ENCODE measurements around the gene GAL3ST2. TPM values are rescaled to one million over a fixed set of nuclear protein-coding genes. Genes with fewer than 3 reads are reported as not detected.
A peak's percentile ranks its signal among the peaks of the same experiment; 100 is the strongest.
"Not testable (repeated sequence)": the region's sequence is repeated elsewhere in the genome, so short reads cannot be mapped to it uniquely, and the experiment has no call there.

GAL3ST2 gene
- total RNA-seq, 1 donor from 2014 or later: 1.3 TPM

- H3K4me1 Mint-ChIP-seq (ENCODE audit: low read depth); H3K4me3 Mint-ChIP-seq (ENCODE audit: low read depth); H3K27me3 Mint-ChIP-seq (ENCODE audit: low read depth); intact Hi-C loops (cut with micrococcal nuclease); H3K36me3 Mint-ChIP-seq (ENCODE audit: low read depth); H3K27ac Mint-ChIP-seq: not testable (repeated sequence)
- peak; percentile 1 for DNase-seq (ENCODE audit: low spot score)
- peaks cover 16% of the 10 kb centered on the region for H3K9me3 Mint-ChIP-seq
Observed at GRCh38 chr2:241819947-241820624, 43.5 kb downstream of the GAL3ST2 start.

DNA sequence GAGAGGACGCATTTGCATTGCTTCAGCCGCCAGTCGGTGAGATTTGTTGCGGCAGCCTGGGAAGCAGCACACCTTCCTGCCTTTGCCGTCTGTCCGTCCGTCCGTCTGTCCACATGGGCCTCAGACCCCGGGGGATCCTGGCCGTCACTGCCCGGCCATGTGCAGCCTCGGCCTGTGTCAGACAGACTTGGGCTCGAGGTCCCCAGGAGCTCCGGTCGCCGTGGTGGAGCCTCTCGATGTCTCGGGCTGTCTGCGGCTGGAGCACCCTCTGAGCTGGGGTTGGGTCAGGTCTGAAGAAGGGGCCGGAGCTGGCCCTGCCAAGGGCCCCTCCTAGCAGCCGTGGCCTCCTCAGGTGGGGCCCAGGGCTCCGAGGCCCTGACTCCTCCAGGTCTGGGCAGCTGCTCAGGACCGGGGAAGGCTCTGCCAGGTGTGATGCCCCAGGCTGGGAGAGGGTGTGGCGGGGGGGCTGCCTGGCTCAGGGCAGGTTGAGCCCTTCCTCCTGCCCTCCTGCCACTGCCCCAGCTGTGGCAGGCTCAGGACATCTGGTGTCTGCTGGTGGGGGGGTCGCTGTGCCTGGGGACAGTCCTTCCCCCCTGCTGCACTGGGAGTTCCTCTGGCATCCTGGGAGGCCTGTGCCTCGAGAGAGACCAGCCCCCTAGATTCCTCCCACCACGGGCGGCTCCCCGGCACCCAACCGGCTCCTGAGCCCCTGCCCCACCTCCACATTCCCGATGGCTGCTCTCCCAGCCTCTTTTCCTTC lies 44.2 kb downstream of the GAL3ST2 start:
- H3K27me3 Mint-ChIP-seq (ENCODE audit: low read depth): peaks cover 5% of the 10 kb centered on the region
- H3K4me1 Mint-ChIP-seq (ENCODE audit: low read depth): peaks cover 8% of the 10 kb centered on the region
- peak; percentile 6 for DNase-seq (ENCODE audit: low spot score)

DNA sequence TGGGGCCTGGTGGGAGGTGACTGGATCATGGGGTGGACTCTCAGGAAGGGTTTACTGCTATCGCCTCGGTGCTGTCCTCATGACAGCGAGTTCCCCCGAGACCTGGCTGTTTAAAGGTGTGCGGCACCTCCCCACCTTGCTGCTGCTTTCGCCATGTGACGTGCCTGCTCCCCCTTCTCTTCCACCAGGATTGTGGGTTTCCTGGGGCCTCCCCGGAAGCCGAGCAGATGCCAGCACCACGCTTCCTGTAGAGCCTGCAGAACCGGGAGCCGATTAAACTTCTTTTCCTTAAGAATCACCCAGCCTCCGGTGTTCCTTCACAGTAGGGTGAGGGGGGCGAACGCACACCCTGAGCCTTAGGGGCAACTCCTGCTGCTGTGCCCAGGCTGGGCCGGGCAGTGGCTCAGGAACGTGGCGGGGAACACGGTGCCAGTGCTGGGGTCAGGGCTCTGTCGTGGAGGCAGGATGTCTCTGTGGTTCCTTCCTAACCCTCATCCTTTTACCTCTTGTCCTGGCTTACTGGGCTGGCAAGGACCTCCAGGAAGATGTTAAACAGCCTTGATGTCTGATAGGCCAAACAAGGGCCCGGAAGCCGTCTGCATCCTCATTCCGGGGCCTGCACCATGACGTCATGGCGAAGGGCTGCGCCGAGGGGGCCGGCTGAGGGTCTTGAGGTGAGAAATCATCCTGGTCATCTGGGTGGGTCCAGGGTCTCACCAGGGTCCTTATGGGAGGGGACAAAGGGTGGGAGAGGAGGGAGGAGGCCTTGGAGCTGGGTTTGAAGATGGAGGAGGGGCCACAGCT lies 45.0 kb downstream of the GAL3ST2 start:
- Mint-ChIP-seq H3K27me3 (ENCODE audit: low read depth) (peaks cover 5% of the 10 kb centered on the region), H3K9me3 (peaks cover 24% of the 10 kb centered on the region), H3K4me1 (ENCODE audit: low read depth) (peaks cover 8% of the 10 kb centered on the region), H3K36me3 (ENCODE audit: low read depth) (peaks cover 3% of the 10 kb centered on the region), H3K4me3 (ENCODE audit: low read depth) (no peak overlapping the region), H3K27ac (no peak overlapping the region)
- intact Hi-C loops (cut with micrococcal nuclease): no loop called here
- DNase-seq (ENCODE audit: low spot score): peak; percentile 4

More for the DNA sequence above, 44.2 kb downstream of the GAL3ST2 start:
- Mint-ChIP-seq H3K4me3 (ENCODE audit: low read depth) (no peak overlapping the region), H3K9me3 (peaks cover 20% of the 10 kb centered on the region), H3K36me3 (ENCODE audit: low read depth) (peaks cover 3% of the 10 kb centered on the region), H3K27ac (no peak overlapping the region)
- intact Hi-C loops (cut with micrococcal nuclease): no loop called here

DNA sequence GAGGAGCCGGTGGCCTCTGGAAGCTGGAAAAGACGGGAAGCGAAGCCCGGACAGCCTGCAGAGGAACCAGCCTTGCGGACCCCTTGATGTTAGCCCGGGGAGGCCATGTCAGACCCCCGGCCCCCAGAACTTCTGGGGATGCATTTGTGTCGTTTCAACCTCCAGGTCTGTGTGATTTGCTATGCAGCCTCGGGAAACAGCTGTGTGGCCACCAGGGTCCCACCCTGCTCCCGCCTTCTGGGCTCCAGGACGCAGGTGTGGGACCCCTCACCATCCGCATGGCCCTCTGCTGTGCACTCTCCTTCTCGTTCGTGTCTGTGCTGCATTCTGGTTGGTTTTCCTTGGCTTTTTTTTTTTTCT lies 45.6 kb downstream of the GAL3ST2 start:
- Mint-ChIP-seq H3K9me3 (peaks cover 29% of the 10 kb centered on the region), H3K36me3 (ENCODE audit: low read depth) (peaks cover 3% of the 10 kb centered on the region)

DNA sequence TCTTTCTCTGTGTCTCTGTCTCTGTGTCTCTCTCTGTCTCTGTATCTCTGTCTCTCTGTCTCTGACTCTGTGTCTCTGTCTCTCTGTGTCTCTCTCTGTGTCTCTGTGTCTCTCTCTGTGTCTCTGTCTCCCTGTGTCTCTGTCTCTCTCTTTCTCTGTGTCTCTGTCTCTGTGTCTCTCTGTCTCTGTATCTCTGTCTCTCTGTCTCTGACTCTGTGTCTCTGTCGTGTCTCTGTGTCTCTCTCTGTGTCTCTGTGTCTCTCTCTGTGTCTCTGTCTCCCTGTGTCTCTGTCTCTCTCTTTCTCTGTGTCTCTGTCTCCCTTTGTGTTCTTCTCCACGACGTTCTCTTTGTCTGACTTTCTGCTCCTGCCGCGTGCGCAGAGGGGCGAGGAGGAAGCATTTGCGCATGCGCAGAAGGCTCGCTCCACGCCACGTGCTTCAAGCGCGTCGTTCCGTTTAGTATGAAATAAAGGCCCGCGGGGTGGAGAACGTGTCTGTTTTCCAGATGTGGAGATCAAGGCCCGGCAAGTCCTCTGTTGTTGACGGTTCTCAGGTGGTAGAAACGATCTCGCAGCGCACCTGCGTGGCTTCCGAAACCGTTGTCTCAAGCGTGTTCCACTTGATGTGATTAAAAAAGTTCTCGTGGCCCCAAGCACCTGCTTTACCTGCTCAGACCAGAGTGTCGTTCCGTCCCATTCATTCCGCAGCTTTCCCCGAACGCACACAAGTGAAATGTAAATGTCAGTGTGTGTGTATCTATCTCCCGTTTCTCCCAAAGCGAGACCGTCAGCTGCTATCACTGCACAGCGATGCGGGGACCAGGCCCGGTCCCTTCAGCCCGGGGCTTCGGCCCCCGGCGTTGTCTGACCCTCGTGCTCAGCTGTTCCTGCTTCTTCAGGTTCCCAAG lies 47.2 kb downstream of the GAL3ST2 start:
- H3K27me3 Mint-ChIP-seq (ENCODE audit: low read depth); H3K36me3 Mint-ChIP-seq (ENCODE audit: low read depth); DNase-seq (ENCODE audit: low spot score); H3K4me3 Mint-ChIP-seq (ENCODE audit: low read depth); intact Hi-C loops (cut with micrococcal nuclease); H3K4me1 Mint-ChIP-seq (ENCODE audit: low read depth): not testable (repeated sequence)
- Mint-ChIP-seq H3K9me3 (peaks cover 41% of the 10 kb centered on the region), H3K27ac (peak overlapping the region; percentile 50)

More for the DNA sequence above, 45.6 kb downstream of the GAL3ST2 start:
- no peak overlapping the region for H3K27ac Mint-ChIP-seq
- intact Hi-C loops (cut with micrococcal nuclease): no loop called here
- peaks cover 5% of the 10 kb centered on the region for H3K27me3 Mint-ChIP-seq (ENCODE audit: low read depth)
- H3K4me3 Mint-ChIP-seq (ENCODE audit: low read depth): no peak overlapping the region
- DNase-seq (ENCODE audit: low spot score): no peak
- peaks cover 8% of the 10 kb centered on the region for H3K4me1 Mint-ChIP-seq (ENCODE audit: low read depth)

DNA sequence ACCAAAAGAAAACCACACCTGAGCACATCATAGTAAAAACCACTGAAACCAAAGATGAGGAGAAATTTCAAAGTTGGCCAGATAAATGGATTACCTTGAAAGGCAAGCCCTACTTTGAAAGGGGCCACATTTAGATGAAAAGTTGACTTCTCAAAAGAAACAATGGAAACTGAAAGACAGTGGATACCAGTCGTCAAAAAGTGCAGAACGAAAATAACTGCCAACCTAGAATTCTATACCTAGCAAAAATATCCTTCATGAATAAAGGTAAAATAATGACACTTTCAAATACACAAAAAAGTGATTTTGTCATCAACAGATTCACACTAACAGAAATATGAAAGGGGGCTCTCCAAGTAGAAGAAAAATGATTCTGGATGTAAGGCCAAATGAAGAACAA lies 50.8 kb downstream of the GAL3ST2 start:
- Mint-ChIP-seq H3K27ac (no peak overlapping the region), H3K27me3 (ENCODE audit: low read depth) (peaks cover 18% of the 10 kb centered on the region), H3K9me3 (peaks cover 41% of the 10 kb centered on the region), H3K4me3 (ENCODE audit: low read depth) (no peak overlapping the region), H3K36me3 (ENCODE audit: low read depth) (peaks cover 3% of the 10 kb centered on the region), H3K4me1 (ENCODE audit: low read depth) (peaks cover 3% of the 10 kb centered on the region)
- DNase-seq (ENCODE audit: low spot score): no peak
- intact Hi-C loops (cut with micrococcal nuclease): no loop called here

- Mint-ChIP-seq H3K4me3 (ENCODE audit: low read depth) (no peak overlapping the region), H3K9me3 (peaks cover 2% of the 10 kb centered on the region), H3K27me3 (ENCODE audit: low read depth) (peaks cover 40% of the 10 kb centered on the region), H3K27ac (no peak overlapping the region), H3K4me1 (ENCODE audit: low read depth) (peaks cover 11% of the 10 kb centered on the region), H3K36me3 (ENCODE audit: low read depth) (no peaks in the 10 kb centered on the region)
- DNase-seq (ENCODE audit: low spot score): no peak
- intact Hi-C loops (cut with micrococcal nuclease): no loop called here
Observed at GRCh38 chr2:241833101-241833663, 56.6 kb downstream of the GAL3ST2 start.

- intact Hi-C loops (cut with micrococcal nuclease); H3K27ac Mint-ChIP-seq; H3K9me3 Mint-ChIP-seq; H3K36me3 Mint-ChIP-seq (ENCODE audit: low read depth); H3K4me3 Mint-ChIP-seq (ENCODE audit: low read depth); DNase-seq (ENCODE audit: low spot score): not testable (repeated sequence)
- Mint-ChIP-seq H3K27me3 (ENCODE audit: low read depth) (peaks cover 42% of the 10 kb centered on the region), H3K4me1 (ENCODE audit: low read depth) (peaks cover 16% of the 10 kb centered on the region)
Observed at GRCh38 chr2:241833756-241834526, 57.3 kb downstream of the GAL3ST2 start.

GRCh38 chr2:241834527-241835210 lies 58.0 kb downstream of the GAL3ST2 start:
- Mint-ChIP-seq H3K4me3 (ENCODE audit: low read depth) (no peak overlapping the region), H3K27me3 (ENCODE audit: low read depth) (peaks cover 44% of the 10 kb centered on the region), H3K36me3 (ENCODE audit: low read depth) (no peaks in the 10 kb centered on the region), H3K27ac (no peak overlapping the region), H3K4me1 (ENCODE audit: low read depth) (peaks cover 16% of the 10 kb centered on the region), H3K9me3 (no peaks in the 10 kb centered on the region)
- intact Hi-C loops (cut with micrococcal nuclease): no loop called here
- no peak for DNase-seq (ENCODE audit: low spot score)

- DNase-seq (ENCODE audit: low spot score): no peak
- Mint-ChIP-seq H3K27ac (no peak overlapping the region), H3K4me1 (ENCODE audit: low read depth) (peaks cover 16% of the 10 kb centered on the region), H3K4me3 (ENCODE audit: low read depth) (no peak overlapping the region), H3K9me3 (no peaks in the 10 kb centered on the region), H3K36me3 (ENCODE audit: low read depth) (no peaks in the 10 kb centered on the region), H3K27me3 (ENCODE audit: low read depth) (peaks cover 44% of the 10 kb centered on the region)
- intact Hi-C loops (cut with micrococcal nuclease): no loop called here
Observed at GRCh38 chr2:241835611-241836010, 59.0 kb downstream of the GAL3ST2 start.

DNA sequence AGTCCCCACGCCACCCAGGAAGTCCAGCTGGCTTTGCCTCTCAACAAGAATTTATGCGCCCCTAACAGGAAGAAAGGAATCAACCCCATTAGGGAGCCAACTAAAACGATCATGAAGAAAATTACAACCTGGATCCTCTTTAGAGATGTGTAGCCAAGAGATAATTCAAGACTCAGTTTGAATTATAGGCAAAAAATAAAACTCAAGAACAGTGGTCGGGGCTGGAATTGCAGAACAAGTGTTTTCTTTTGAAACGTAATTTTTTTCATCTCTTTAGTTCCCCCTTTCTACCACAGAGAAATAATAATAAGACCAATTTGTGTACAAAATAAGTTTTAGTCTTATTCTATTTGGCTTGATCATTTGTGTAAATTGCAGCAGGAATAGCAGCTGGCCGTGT lies 59.7 kb downstream of the GAL3ST2 start:
- Mint-ChIP-seq H3K4me3 (ENCODE audit: low read depth) (no peak overlapping the region), H3K27me3 (ENCODE audit: low read depth) (peaks cover 42% of the 10 kb centered on the region)
- DNase-seq (ENCODE audit: low spot score): no peak

More for the DNA sequence above, 59.7 kb downstream of the GAL3ST2 start:
- Mint-ChIP-seq H3K4me1 (ENCODE audit: low read depth) (peaks cover 16% of the 10 kb centered on the region), H3K9me3 (no peaks in the 10 kb centered on the region), H3K27ac (no peak overlapping the region), H3K36me3 (ENCODE audit: low read depth) (no peaks in the 10 kb centered on the region)
- intact Hi-C loops (cut with micrococcal nuclease): no loop called here
